ENCODE results near the gene CDK12. TPM values are rescaled to one million over a fixed set of nuclear protein-coding genes. Genes with fewer than 3 reads are reported as not detected.

Gene CDK12
- total RNA-seq, 4 donors from 2014 or later: 46.1 to 71.6 (median 50.6) TPM

- peaks cover 18 to 32% of the 10 kb centered on the region in 2 donors for H3K36me3 ChIP-seq
- no peak overlapping the region for H3K4me3 ChIP-seq (replicated peaks in 1 of 3)
Observed at GRCh38 chr17:39447561-39447960, 13.7 kb upstream of the CDK12 start.

DNA sequence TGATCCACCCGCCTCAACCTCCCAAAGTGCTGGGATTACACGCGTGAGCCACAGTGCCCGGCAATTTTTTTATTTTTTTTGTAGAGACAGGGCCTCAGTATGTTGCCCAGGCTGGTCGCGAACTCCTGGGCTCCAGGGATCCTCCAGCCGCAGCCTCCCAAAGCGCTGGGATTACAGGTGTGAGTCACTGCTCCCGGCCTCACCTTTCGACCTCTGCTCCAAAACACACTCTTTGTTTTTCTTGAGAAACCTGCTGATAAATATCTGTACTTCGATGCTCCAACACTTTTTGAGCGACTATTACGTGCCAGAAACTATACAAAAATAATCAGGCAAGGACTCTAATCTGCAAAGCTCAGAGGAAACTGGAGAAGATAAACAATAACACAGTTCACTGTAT lies 11.2 kb upstream of the CDK12 start:
- no peaks in the 10 kb centered on the region for H3K27me3 ChIP-seq
- intact Hi-C loops (cut with DNase I): no loop called here
- peaks cover 13 to 14% of the 10 kb centered on the region in 2 donors for H3K4me1 ChIP-seq
- no peak overlapping the region for H3K27ac ChIP-seq
- peaks cover 0 to 13% of the 10 kb centered on the region in 2 donors for H3K36me3 ChIP-seq
- peak overlapping the region in 1 of 3 donors; percentile 90 for H3K4me3 ChIP-seq (replicated peaks in 1 of 3)
- 87 to 91% methylated on average over 13 of the region's 13 CpGs for WGBS, 2 donors
- H3K9me3 ChIP-seq: no peaks in the 10 kb centered on the region
- TF ChIP-seq POLR2A (IDR thresholded peaks at IDR 0.05): no peak
- TF ChIP-seq CTCF (IDR thresholded peaks at IDR 0.05): no peak
- no peak for DNase-seq

More at GRCh38 chr17:39447561-39447960, 13.7 kb upstream of the CDK12 start:
- peaks cover 13 to 14% of the 10 kb centered on the region in 2 donors for H3K4me1 ChIP-seq
- DNase-seq: no peak
- no peak overlapping the region for H3K27ac ChIP-seq
- intact Hi-C loops (cut with DNase I): no loop called here
- TF ChIP-seq CTCF (IDR thresholded peaks at IDR 0.05): no peak
- TF ChIP-seq POLR2A (IDR thresholded peaks at IDR 0.05): no peak
- no peaks in the 10 kb centered on the region for H3K27me3 ChIP-seq
- H3K9me3 ChIP-seq: no peaks in the 10 kb centered on the region
- WGBS, 2 donors: 87 to 97% methylated on average over 5 of the region's 5 CpGs

- Histone ChIP-seq H3K27ac (peak within 1 kb of the TSS; percentile 36 to 88 (median 79)), H3K9me3 (no peaks in the 10 kb centered on the region), H3K27me3 (no peaks in the 10 kb centered on the region), H3K4me1 (peaks cover 13 to 14% of the 10 kb centered on the region in 2 donors), H3K36me3 (peaks cover 0 to 5% of the 10 kb centered on the region in 2 donors), H3K4me3 (replicated peaks in 1 of 3) (peak within 1 kb of the TSS; percentile 59 to 90 (median 73))
- 0 to 1% methylated on average over 27 to 34 of the region's 37 CpGs for WGBS, 2 donors
- intact Hi-C loops (cut with DNase I): no loop called here
- DNase-seq: peak; percentile 93 to 94
- peak in 1 of 2 donors; percentile 67 for TF ChIP-seq POLR2A (IDR thresholded peaks at IDR 0.05)
- TF ChIP-seq CTCF (IDR thresholded peaks at IDR 0.05): peak in 1 of 6 experiments; percentile 11
Observed at GRCh38 chr17:39450847-39451581, 10.3 kb upstream of the CDK12 start, which contains the start of gene MED1. TSS of gene MED1 (minus strand) at chr17:39451263. CDS start at chr17:39451062, 201 bp downstream.

GRCh38 chr17:39455919-39456318 lies 5.4 kb upstream of the CDK12 start:
- no peak overlapping the region for H3K4me3 ChIP-seq (replicated peaks in 1 of 3)
- no peak for TF ChIP-seq POLR2A (IDR thresholded peaks at IDR 0.05)
- TF ChIP-seq CTCF (IDR thresholded peaks at IDR 0.05): no peak
- DNase-seq: no peak
- peaks cover 6% of the 10 kb centered on the region in 2 donors for H3K4me1 ChIP-seq
- H3K9me3 ChIP-seq: no peaks in the 10 kb centered on the region
- H3K36me3 ChIP-seq: no peaks in the 10 kb centered on the region
- 88 to 92% methylated on average over 4 of the region's 4 CpGs for WGBS, 2 donors
- H3K27ac ChIP-seq: no peak overlapping the region
- H3K27me3 ChIP-seq: no peaks in the 10 kb centered on the region
- intact Hi-C loops (cut with DNase I): no loop called here

- TF ChIP-seq POLR2A (IDR thresholded peaks at IDR 0.05) (no peak), CTCF (IDR thresholded peaks at IDR 0.05) (no peak)
- peak overlapping the region; percentile 93 to 95 (median 94) for H3K27ac ChIP-seq
- H3K36me3 ChIP-seq: no peaks in the 10 kb centered on the region
- peak overlapping the region; percentile 88 to 89 (median 89) for H3K4me3 ChIP-seq (replicated peaks in 1 of 3)
- H3K9me3 ChIP-seq: no peaks in the 10 kb centered on the region
- 0 to 1% methylated on average over 34 of the region's 34 CpGs for WGBS, 2 donors
- H3K4me1 ChIP-seq: peaks cover 14 to 19% of the 10 kb centered on the region in 2 donors
- no peaks in the 10 kb centered on the region for H3K27me3 ChIP-seq
- intact Hi-C loops (cut with DNase I): no loop called here
- peak in 1 of 2 donors; percentile 67 for DNase-seq
Observed at GRCh38 chr17:39461926-39462569, 762 bp downstream of the CDK12 start.
